ENCODE results near the gene AMPD3.

Gene AMPD3

GRCh38 chr11:10454878-10455631, at the start of gene AMPD3:
AMPD3 (plus strand) TSS chr11:10455264; CDS start chr11:10461520, 6,256 bp downstream.
- H3K27ac ChIP-seq: no peak within 1 kb of the TSS
- TF ChIP-seq CTCF (conservative IDR thresholded peaks at IDR 0.05) (no peak), ZFX (IDR thresholded peaks at IDR 0.05) (no peak)

DNA sequence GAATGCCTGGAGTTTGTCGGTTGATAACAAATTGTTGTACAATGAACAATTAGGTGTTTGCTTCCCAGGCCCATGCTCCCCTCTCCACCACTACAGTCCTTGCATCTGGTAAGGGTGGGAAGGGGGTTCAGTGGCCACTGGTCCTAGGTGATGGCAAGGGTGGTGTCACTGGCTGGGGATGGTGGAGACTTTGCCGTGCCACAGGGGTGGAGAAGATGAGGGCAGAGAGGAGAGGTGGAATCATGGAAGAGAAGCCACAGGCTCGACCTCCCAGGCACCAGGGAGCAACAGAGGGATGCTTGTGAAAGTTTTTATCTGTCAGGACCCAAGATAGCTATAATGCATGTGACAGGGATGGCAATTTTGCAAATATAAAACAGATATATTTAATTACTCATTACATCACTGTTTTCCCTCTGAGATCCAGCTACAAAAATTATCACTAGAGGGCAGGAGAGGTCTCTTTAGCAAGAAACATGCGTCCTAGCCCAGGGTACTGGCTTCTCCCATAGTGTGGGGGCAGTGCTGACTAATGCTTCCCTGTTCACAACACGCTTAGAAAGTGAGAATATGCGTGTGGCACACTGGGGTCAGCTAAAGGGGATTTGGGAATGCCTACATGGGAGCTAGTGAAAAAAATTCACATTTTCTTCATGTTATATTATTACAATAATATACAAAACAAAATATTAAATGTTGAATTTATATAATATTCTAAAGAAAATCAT, 49.0 kb upstream of the AMPD3 start:
- TF ChIP-seq CTCF (conservative IDR thresholded peaks at IDR 0.05) (peak; percentile 89), ZFX (IDR thresholded peaks at IDR 0.05) (no peak)
- no peak overlapping the region for H3K27ac ChIP-seq

DNA sequence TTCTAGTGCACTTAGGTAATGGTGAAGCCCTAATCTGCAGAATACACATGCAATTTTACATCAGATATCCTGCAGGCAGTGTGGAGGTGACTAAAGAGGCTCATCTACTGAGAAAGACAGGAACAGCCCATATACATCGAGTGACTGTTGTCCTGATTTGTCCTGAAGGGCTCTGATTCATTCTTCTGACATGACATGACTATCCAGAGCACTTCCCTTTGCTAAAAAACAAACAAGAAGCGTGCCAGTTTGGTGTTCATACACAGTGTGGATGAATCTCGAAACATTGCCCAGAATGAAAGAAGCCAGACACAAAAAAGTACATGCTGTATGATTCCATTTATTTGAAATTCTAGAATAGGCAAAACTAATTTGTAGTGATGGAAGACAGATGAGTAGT, 48.0 kb upstream of the AMPD3 start:
- TF ChIP-seq CTCF (conservative IDR thresholded peaks at IDR 0.05) (no peak), ZFX (IDR thresholded peaks at IDR 0.05) (no peak)
- no peak overlapping the region for H3K27ac ChIP-seq

DNA sequence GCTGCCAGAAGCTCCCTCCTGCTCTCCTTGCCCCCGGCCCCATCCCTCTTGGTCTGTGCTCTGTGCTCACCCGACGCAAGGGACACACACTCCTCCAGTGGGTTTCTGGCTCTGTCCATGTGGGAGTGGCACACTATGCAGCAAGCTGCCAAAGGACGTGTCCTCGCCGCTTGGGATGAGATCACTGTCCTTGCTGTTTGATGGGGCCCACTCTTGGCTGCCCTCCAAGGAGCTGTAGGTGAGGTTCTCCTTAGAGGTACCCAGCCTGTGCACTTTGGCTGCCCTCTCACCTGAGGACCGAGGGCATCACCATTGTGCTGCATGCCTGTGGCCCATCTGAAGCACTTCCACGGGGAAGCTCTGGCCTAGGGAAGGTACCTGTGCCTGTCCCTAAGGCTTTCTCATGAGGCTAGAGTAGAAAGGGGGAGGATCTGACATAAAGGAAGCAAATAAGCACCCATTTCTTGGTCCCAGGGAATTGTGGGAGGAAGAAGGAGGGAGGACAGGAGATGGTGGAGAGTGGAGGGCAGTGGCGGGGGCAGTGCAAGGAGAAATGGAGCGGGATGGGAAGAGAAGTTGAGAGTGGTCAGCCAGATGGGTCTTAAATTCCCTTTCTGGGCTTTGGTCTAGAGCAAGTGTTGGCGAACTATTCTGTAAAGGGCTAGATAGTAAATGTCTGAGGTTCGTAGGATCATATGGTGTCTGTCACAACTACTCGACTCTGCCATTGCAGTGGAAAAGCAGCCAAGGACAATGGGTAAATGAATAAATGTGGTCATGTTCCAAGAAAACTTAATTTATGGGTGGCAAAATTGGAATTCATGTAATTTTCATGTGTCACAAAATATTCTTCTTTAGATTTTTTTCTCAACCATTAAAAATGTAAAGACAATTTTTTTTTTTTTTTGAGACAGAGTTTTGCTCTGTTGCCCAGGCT, 47.0 kb upstream of the AMPD3 start:
- no peak overlapping the region for H3K27ac ChIP-seq
- TF ChIP-seq CTCF (conservative IDR thresholded peaks at IDR 0.05) (no peak), ZFX (IDR thresholded peaks at IDR 0.05) (no peak)

- TF ChIP-seq CTCF (conservative IDR thresholded peaks at IDR 0.05) (no peak), ZFX (IDR thresholded peaks at IDR 0.05) (no peak)
- H3K27ac ChIP-seq: no peak overlapping the region
Observed at GRCh38 chr11:10409207-10409661, 45.8 kb upstream of the AMPD3 start.

- H3K27ac ChIP-seq: no peak overlapping the region
- no peak for TF ChIP-seq ZFX (IDR thresholded peaks at IDR 0.05)
- TF ChIP-seq CTCF (conservative IDR thresholded peaks at IDR 0.05): no peak
Observed at GRCh38 chr11:10410106-10410843, 44.8 kb upstream of the AMPD3 start.

Measured in C4-2B (cell line).